SK-N-MC (cell line): ENCODE measurements around the gene ANKRD17.

Source experiments
- EZH2 ChIP-seq: fragments of 200-600 bp; sonication (generic); IDR thresholded peaks from one replicate; pipeline ENCODE4 v1.6.1; 2017; ENCODE audit warnings: antibody characterized with exemption
- POLR2AphosphoS5 ChIP-seq: IDR thresholded peaks from 2 replicates; pipeline ENCODE4 v1.6.1; 2012; ENCODE audit warnings: mild to moderate bottlenecking, low read depth, low read length, borderline replicate concordance

GRCh38 chr4:73194064-73194463 lies 64.5 kb downstream of the ANKRD17 start:
- no peak for TF ChIP-seq POLR2AphosphoS5
- no peak for TF ChIP-seq EZH2
